CD4-positive, alpha-beta T cell treated with Interleukin-2 at 100 ng/mL for 4 hours (primary cell): ENCODE measurements around the gene TMEM120B.

Source experiments
- DNase-seq: peaks from one replicate; pipeline ENCODE4 v3.0.0-alpha.2; 2020; ENCODE audit warnings: low spot score

TMEM120B gene

GRCh38 chr12:121792607-121793439, 80.3 kb downstream of the TMEM120B start:
- DNase-seq: peak; percentile 53

- DNase-seq: peak; percentile 56
Observed at GRCh38 chr12:121793440-121793837, 80.9 kb downstream of the TMEM120B start, which contains the start of gene RHOF. Gene RHOF (minus strand): TSS chr12:121793688. CDS start chr12:121793633, 55 bp downstream.

GRCh38 chr12:121793838-121794533, 81.4 kb downstream of the TMEM120B start:
- peak; percentile 96 for DNase-seq

- peak; percentile 50 for DNase-seq
Observed at GRCh38 chr12:121794534-121795033, 82.0 kb downstream of the TMEM120B start.

GRCh38 chr12:121795034-121795968, 82.7 kb downstream of the TMEM120B start:
- peak; percentile 87 for DNase-seq

- DNase-seq: no peak
Observed at GRCh38 chr12:121796855-121797751, 84.6 kb downstream of the TMEM120B start.

- no peak for DNase-seq
Observed at GRCh38 chr12:121797937-121798786, 85.6 kb downstream of the TMEM120B start.

GRCh38 chr12:121798787-121799155, 86.2 kb downstream of the TMEM120B start:
- DNase-seq: no peak

GRCh38 chr12:121799156-121799841, 86.7 kb downstream of the TMEM120B start:
- peak; percentile 69 for DNase-seq

GRCh38 chr12:121799842-121800693, 87.5 kb downstream of the TMEM120B start:
- DNase-seq: peak; percentile 84

GRCh38 chr12:121800694-121801594, 88.4 kb downstream of the TMEM120B start:
- DNase-seq: peak; percentile 73

- peak; percentile 84 for DNase-seq
Observed at GRCh38 chr12:121801595-121802484, 89.3 kb downstream of the TMEM120B start.

- DNase-seq: no peak
Observed at GRCh38 chr12:121802485-121802842, 89.9 kb downstream of the TMEM120B start.

GRCh38 chr12:121802843-121803698, 90.5 kb downstream of the TMEM120B start:
- DNase-seq: peak; percentile 96

- peak; percentile 50 for DNase-seq
Observed at GRCh38 chr12:121803861-121804416, 91.4 kb downstream of the TMEM120B start, which contains the start of gene SETD1B. Gene SETD1B (plus strand): TSS chr12:121804009. CDS start chr12:121804738, 729 bp downstream.
